HepG2 (cell line): ENCODE measurements around the gene MMP17. TPM values are rescaled to one million over a fixed set of nuclear protein-coding genes. Genes with fewer than 3 reads are reported as not detected.

ENCODE experiments used
- ASH2L ChIP-seq: fragments of 300-600, 200-600 bp; sonication (generic); IDR thresholded peaks from 2 replicates; pipeline ENCODE4 v1.7.0; 2017; ENCODE audit warnings: low read depth, mild to moderate bottlenecking, moderate library complexity, mixed read lengths, low read length; ENCODE audit not compliant: insufficient read length
- CBX1 ChIP-seq: IDR thresholded peaks from one replicate; pipeline ENCODE4 v1.6.1; 2016; ENCODE audit warnings: antibody characterized with exemption, low read depth
- ERF ChIP-seq: IDR thresholded peaks from 2 replicates; pipeline ENCODE4 v1.6.1; 2018; ENCODE audit warnings: missing biosample characterization, missing genetic modification reagents
- IRF2 ChIP-seq: IDR thresholded peaks from 2 replicates; pipeline ENCODE4 v1.6.1; 2018; ENCODE audit warnings: missing genetic modification reagents, missing compliant biosample characterization
- ISL2 ChIP-seq: sonication (generic); formaldehyde crosslinking; IDR thresholded peaks from 2 replicates; pipeline ENCODE4 v1.5.0; 2020; ENCODE audit warnings: missing genetic modification reagents
- KDM2A ChIP-seq: sonication (generic); formaldehyde crosslinking; IDR thresholded peaks from 2 replicates; pipeline ENCODE4 v1.4.0; 2020; ENCODE audit warnings: low read depth, missing genetic modification reagents, borderline replicate concordance
- KLF15 ChIP-seq: sonication (generic); formaldehyde crosslinking; IDR thresholded peaks from 2 replicates; pipeline ENCODE4 v1.8.1; 2023; ENCODE audit warnings: borderline replicate concordance, mild to moderate bottlenecking, inconsistent platforms, missing genetic modification reagents, mixed read lengths
- KLF16 ChIP-seq, 2 experiments: sonication (generic) in 1 of 2; formaldehyde crosslinking in 1 of 2; IDR thresholded peaks; 2 replicates each; pipeline versions ENCODE4 v1.6.1 to v1.8.0; 2016 to 2023; ENCODE audit warnings: missing genetic modification reagents in 2 of 2, missing compliant biosample characterization in 1 of 2
- NFRKB ChIP-seq: fragments of 450-650 bp; IDR thresholded peaks from 2 replicates; pipeline ENCODE4 v1.6.1; 2017
- NR2F1 ChIP-seq, 2 experiments: fragments of 450-650 bp in 1 of 2; formaldehyde crosslinking in 1 of 2; IDR thresholded peaks; 2 replicates each; pipeline versions ENCODE4 v1.5.0 to v1.6.1; 2016 to 2020; ENCODE audit warnings: mild to moderate bottlenecking in 1 of 2, missing compliant biosample characterization in 1 of 2, missing genetic modification reagents in 1 of 2, moderate library complexity in 1 of 2
- POLR2AphosphoS2 ChIP-seq: IDR thresholded peaks from 2 replicates; pipeline ENCODE4 v1.6.1; 2011; ENCODE audit warnings: low read depth, low read length, improper control_type of control experiment
- SMAD3 ChIP-seq: sonication (generic); formaldehyde crosslinking; IDR thresholded peaks from 2 replicates; pipeline ENCODE4 v1.4.0; 2020; ENCODE audit warnings: missing genetic modification reagents
- SP1 ChIP-seq, 2 experiments: fragments of 450-650 bp in 1 of 2; sonication (generic) in 1 of 2; formaldehyde crosslinking in 1 of 2; IDR thresholded peaks; 2 replicates each; pipeline versions ENCODE4 v1.4.0 to v1.6.1; 2016 to 2020; ENCODE audit warnings: missing genetic modification reagents in 1 of 2
- TBX2 ChIP-seq: sonication (generic); formaldehyde crosslinking; IDR thresholded peaks from 2 replicates; pipeline ENCODE4 v1.5.0; 2020; ENCODE audit warnings: missing genetic modification reagents, mild to moderate bottlenecking, borderline replicate concordance
- ZBTB3 ChIP-seq: sonication (generic); formaldehyde crosslinking; IDR thresholded peaks from 2 replicates; pipeline ENCODE4 v1.4.0; 2020; ENCODE audit warnings: low read depth, mild to moderate bottlenecking, moderate library complexity, missing genetic modification reagents, borderline replicate concordance
- ZNF17 ChIP-seq: sonication (generic); formaldehyde crosslinking; IDR thresholded peaks from 2 replicates; pipeline ENCODE4 v1.5.0; 2020; ENCODE audit warnings: mild to moderate bottlenecking, missing genetic modification reagents
- ZNF234 ChIP-seq: sonication (generic); formaldehyde crosslinking; conservative IDR thresholded peaks from 2 replicates; pipeline ENCODE4 v1.5.1; 2020; ENCODE audit warnings: mild to moderate bottlenecking, missing genetic modification reagents
- ZNF292 ChIP-seq: sonication (generic); formaldehyde crosslinking; IDR thresholded peaks from 2 replicates; pipeline ENCODE4 v1.8.1; 2022; ENCODE audit warnings: mild to moderate bottlenecking, low read depth, missing genetic modification reagents, borderline replicate concordance
- ZNF556 ChIP-seq: sonication (generic); formaldehyde crosslinking; IDR thresholded peaks from 2 replicates; pipeline ENCODE4 v1.4.0; 2020; ENCODE audit warnings: mild to moderate bottlenecking, missing genetic modification reagents, borderline replicate concordance
- ZNF557 ChIP-seq: sonication (generic); formaldehyde crosslinking; IDR thresholded peaks from 2 replicates; pipeline ENCODE4 v1.4.0; 2020; ENCODE audit warnings: missing genetic modification reagents
- ZNF775 ChIP-seq: sonication (generic); formaldehyde crosslinking; IDR thresholded peaks from 2 replicates; pipeline ENCODE4 v1.4.0; 2020; ENCODE audit warnings: missing genetic modification reagents, mild to moderate bottlenecking, moderate library complexity, borderline replicate concordance
- ZNF816 ChIP-seq: sonication (generic); formaldehyde crosslinking; IDR thresholded peaks from 2 replicates; pipeline ENCODE4 v1.8.0; 2022; ENCODE audit warnings: missing genetic modification reagents, mild to moderate bottlenecking, borderline replicate concordance
- polyA plus RNA-seq, 8 experiments: library from polyadenylated mRNA; depleted of rRNA in 3 of 8; stranded (reverse) in 7 of 8; unstranded in 1 of 8; fragments of >200 nt; fragmentation: Illumina TruSeq in 4 of 8; extraction: Trizol in 4 of 8; gene quantifications; 2 replicates each; pipeline versions ENCODE4 v1.2.1 to v1.2.3, GENCODE V29; 2011 to 2016; ENCODE audit warnings: low read depth in 4 of 8, missing spikeins in 1 of 8, mixed read lengths in 1 of 8; ENCODE audit not compliant: insufficient read depth in 1 of 8
- total RNA-seq, 5 experiments: library from RNA; depleted of rRNA; stranded (reverse); fragments of >200 nt; fragmentation: Illumina TruSeq; extraction: Trizol; gene quantifications; 2 replicates each; pipeline ENCODE4 v1.2.3, GENCODE V29; 2016; ENCODE audit warnings: low read depth in 1 of 5
- TF ChIP-seq, protein P1 (sequence below), 2 experiments: fragments of 450-650 bp in 1 of 2; sonication (generic) in 1 of 2; formaldehyde crosslinking; IDR thresholded peaks; 2 replicates each; pipeline versions ENCODE4 v1.5.0 to v1.8.0; 2020 to 2022; ENCODE audit warnings: mild to moderate bottlenecking in 1 of 2, missing genetic modification reagents in 1 of 2
- TF ChIP-seq, protein P2 (sequence below): sonication (generic); formaldehyde crosslinking; conservative IDR thresholded peaks from 2 replicates; pipeline ENCODE4 v1.8.1; 2023; ENCODE audit warnings: missing genetic modification reagents
- TF ChIP-seq, protein P3 (sequence below): IDR thresholded peaks from 2 replicates; pipeline ENCODE4 v1.6.1; 2016; ENCODE audit warnings: missing compliant biosample characterization, missing genetic modification reagents, borderline replicate concordance
- TF ChIP-seq, protein P4 (sequence below): sonication (generic); formaldehyde crosslinking; IDR thresholded peaks from 2 replicates; pipeline ENCODE4 v1.4.0; 2020; ENCODE audit warnings: low read depth, mild to moderate bottlenecking, missing genetic modification reagents

MMP17 gene
- total and polyA plus RNA-seq, 2 of the 13 experiments (the other 11 are each of a cell fraction or from before 2014, with no cell fraction given): 0.55 to 0.80 TPM

DNA sequence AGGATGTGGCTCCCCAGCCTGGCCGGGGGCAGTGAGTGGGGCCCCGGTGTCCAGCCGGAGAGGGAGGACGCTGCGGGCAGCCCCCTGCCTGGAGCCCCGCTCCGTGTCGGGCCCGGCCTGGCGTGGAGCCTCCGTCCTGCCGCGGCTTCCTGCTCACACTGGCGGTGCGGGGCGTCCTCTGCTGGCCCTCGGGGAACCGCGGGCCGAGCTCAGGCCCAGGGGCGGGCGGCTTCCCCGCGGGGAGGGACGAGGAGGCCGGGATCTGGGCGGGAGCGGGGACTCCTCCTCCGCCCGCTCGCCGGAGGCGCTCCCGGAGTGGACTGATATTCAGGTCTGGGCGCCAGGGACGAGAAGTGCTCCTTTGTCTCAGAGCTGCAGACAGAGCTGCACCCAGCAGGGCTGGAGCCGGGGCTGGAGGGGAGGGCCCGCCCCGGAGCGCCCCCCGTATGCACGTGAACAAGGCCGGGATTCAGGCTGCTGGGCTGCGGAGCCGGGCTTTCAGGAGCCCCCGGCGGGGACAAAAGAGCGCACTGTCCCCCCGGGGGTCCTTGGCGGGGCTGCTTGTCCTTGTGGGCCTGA is 2.2 kb downstream of the MMP17 start (continued):
- no peak for TF ChIP-seq ZBTB3 (CRISPR knock-in tag)
- no peak for TF ChIP-seq ASH2L
- no peak for TF ChIP-seq ZNF775 (CRISPR knock-in tag)
- peak; percentile 31 for TF ChIP-seq CBX1
- 0 out of 2 replicates have a peak, but pooled peaks have one; percentile 27 for TF ChIP-seq IRF2 (CRISPR knock-in tag)
- TF ChIP-seq, protein P1, sequence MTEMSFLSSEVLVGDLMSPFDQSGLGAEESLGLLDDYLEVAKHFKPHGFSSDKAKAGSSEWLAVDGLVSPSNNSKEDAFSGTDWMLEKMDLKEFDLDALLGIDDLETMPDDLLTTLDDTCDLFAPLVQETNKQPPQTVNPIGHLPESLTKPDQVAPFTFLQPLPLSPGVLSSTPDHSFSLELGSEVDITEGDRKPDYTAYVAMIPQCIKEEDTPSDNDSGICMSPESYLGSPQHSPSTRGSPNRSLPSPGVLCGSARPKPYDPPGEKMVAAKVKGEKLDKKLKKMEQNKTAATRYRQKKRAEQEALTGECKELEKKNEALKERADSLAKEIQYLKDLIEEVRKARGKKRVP (CRISPR knock-in tag; IDR thresholded peaks at IDR 0.05): 0 out of 4 replicates have a peak, but pooled peaks of 1 of the 2 experiments have one; percentile 30
- TF ChIP-seq, protein P2, sequence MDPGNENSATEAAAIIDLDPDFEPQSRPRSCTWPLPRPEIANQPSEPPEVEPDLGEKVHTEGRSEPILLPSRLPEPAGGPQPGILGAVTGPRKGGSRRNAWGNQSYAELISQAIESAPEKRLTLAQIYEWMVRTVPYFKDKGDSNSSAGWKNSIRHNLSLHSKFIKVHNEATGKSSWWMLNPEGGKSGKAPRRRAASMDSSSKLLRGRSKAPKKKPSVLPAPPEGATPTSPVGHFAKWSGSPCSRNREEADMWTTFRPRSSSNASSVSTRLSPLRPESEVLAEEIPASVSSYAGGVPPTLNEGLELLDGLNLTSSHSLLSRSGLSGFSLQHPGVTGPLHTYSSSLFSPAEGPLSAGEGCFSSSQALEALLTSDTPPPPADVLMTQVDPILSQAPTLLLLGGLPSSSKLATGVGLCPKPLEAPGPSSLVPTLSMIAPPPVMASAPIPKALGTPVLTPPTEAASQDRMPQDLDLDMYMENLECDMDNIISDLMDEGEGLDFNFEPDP (CRISPR knock-in tag): no peak
- TF ChIP-seq ZNF234 (CRISPR knock-in tag): 0 out of 2 replicates have a peak, but pooled peaks have one; percentile 60
- TF ChIP-seq POLR2AphosphoS2: no peak
- TF ChIP-seq, protein P3, sequence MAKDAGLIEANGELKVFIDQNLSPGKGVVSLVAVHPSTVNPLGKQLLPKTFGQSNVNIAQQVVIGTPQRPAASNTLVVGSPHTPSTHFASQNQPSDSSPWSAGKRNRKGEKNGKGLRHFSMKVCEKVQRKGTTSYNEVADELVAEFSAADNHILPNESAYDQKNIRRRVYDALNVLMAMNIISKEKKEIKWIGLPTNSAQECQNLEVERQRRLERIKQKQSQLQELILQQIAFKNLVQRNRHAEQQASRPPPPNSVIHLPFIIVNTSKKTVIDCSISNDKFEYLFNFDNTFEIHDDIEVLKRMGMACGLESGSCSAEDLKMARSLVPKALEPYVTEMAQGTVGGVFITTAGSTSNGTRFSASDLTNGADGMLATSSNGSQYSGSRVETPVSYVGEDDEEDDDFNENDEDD (CRISPR knock-in tag): peak; percentile 68; the same call in 1 of the 2 replicates
- no peak for TF ChIP-seq NR2F1 (CRISPR knock-in tag; IDR thresholded peaks at IDR 0.05)
- TF ChIP-seq KLF16 (CRISPR knock-in tag; IDR thresholded peaks at IDR 0.05): no peak
- TF ChIP-seq, protein P4, sequence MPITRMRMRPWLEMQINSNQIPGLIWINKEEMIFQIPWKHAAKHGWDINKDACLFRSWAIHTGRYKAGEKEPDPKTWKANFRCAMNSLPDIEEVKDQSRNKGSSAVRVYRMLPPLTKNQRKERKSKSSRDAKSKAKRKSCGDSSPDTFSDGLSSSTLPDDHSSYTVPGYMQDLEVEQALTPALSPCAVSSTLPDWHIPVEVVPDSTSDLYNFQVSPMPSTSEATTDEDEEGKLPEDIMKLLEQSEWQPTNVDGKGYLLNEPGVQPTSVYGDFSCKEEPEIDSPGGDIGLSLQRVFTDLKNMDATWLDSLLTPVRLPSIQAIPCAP: no peak
- no peak for TF ChIP-seq NFRKB
- peak; percentile 55; the same call in 1 of the 2 replicates for TF ChIP-seq ZNF556 (CRISPR knock-in tag)
- no peak for TF ChIP-seq ZNF557 (CRISPR knock-in tag)
- TF ChIP-seq KDM2A (CRISPR knock-in tag): peak; percentile 65; the same call in 1 of the 2 replicates
- TF ChIP-seq SMAD3 (CRISPR knock-in tag): no peak
- TF ChIP-seq TBX2 (CRISPR knock-in tag): 0 out of 2 replicates have a peak, but pooled peaks have one; percentile 37
- TF ChIP-seq ERF (CRISPR knock-in tag): no peak
- peak; percentile 16; the same call in 1 of the 2 replicates for TF ChIP-seq ISL2
- TF ChIP-seq ZNF17: no peak
- TF ChIP-seq KLF15: no peak
- no peak for TF ChIP-seq ZNF816 (CRISPR knock-in tag)
- no peak for TF ChIP-seq SP1 (IDR thresholded peaks at IDR 0.05)
- TF ChIP-seq SP1 (CRISPR knock-in tag; IDR thresholded peaks at IDR 0.05): peak; percentile 36; the same call in 1 of the 2 replicates
- TF ChIP-seq ZNF292 (CRISPR knock-in tag): no peak
